H1 (cell line): ENCODE measurements around the gene GPC1.

Experiments used
- BRCA1 ChIP-seq: IDR thresholded peaks from 2 replicates; pipeline ENCODE4 v1.6.1; 2012; ENCODE audit warnings: low read depth, low read length, improper control_type of control experiment
- CHD1 ChIP-seq: IDR thresholded peaks from 2 replicates; pipeline ENCODE4 v1.6.1; 2012; ENCODE audit warnings: low read depth, low read length, improper control_type of control experiment
- EZH2 ChIP-seq: fragments of 200-600 bp; sonication (generic); IDR thresholded peaks from 2 replicates; pipeline ENCODE4 v1.7.1; 2012; ENCODE audit warnings: low read depth, mild to moderate bottlenecking, moderate library complexity, low read length, inconsistent platforms; ENCODE audit not compliant: severe bottlenecking

- no peak for TF ChIP-seq BRCA1
- TF ChIP-seq CHD1, result no peak
- peak; percentile 50 for TF ChIP-seq EZH2
These were observed 1.5 kb downstream of the GPC1 start for GRCh38 chr2:240436683-240437550.
